Measurements from ENCODE around the gene FNDC1. TPM values are rescaled to one million over a fixed set of nuclear protein-coding genes. Genes with fewer than 3 reads are reported as not detected.

The FNDC1 gene
- total RNA-seq, 6 experiments from 2014 or later = 0.02 to 2.7 (median 0.85) TPM

- no peaks in the 10 kb centered on the region for H3K9me3 ChIP-seq
- no peaks in the 10 kb centered on the region for H3K36me3 ChIP-seq
- intact Hi-C loops (cut with DNase I) = no loop called here
- H3K27ac ChIP-seq = no peak overlapping the region
- DNase-seq (no peak), ATAC-seq (no peak)
- no peaks in the 10 kb centered on the region for H3K4me1 ChIP-seq
- H3K27me3 ChIP-seq = no peaks in the 10 kb centered on the region
- no peak overlapping the region for H3K4me3 ChIP-seq
- 53% methylated on average over 2 of the region's 2 CpGs for WGBS (ENCODE audit: insufficient coverage, low coverage, low lambda C conversion rate, missing lambda C conversion rate)
- no peak for TF ChIP-seq POLR2A (IDR thresholded peaks at IDR 0.05)
- TF ChIP-seq, protein P1, sequence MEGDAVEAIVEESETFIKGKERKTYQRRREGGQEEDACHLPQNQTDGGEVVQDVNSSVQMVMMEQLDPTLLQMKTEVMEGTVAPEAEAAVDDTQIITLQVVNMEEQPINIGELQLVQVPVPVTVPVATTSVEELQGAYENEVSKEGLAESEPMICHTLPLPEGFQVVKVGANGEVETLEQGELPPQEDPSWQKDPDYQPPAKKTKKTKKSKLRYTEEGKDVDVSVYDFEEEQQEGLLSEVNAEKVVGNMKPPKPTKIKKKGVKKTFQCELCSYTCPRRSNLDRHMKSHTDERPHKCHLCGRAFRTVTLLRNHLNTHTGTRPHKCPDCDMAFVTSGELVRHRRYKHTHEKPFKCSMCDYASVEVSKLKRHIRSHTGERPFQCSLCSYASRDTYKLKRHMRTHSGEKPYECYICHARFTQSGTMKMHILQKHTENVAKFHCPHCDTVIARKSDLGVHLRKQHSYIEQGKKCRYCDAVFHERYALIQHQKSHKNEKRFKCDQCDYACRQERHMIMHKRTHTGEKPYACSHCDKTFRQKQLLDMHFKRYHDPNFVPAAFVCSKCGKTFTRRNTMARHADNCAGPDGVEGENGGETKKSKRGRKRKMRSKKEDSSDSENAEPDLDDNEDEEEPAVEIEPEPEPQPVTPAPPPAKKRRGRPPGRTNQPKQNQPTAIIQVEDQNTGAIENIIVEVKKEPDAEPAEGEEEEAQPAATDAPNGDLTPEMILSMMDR (IDR thresholded peaks at IDR 0.05) = no peak
Observed at GRCh38 chr6:159157431-159157830, 11.8 kb upstream of the FNDC1 start.

- no peak for TF ChIP-seq POLR2A (IDR thresholded peaks at IDR 0.05)
- TF ChIP-seq, protein P1 (IDR thresholded peaks at IDR 0.05) = no peak
- no peaks in the 10 kb centered on the region for H3K4me1 ChIP-seq
- H3K4me3 ChIP-seq = no peak overlapping the region
- no peak for ATAC-seq
- H3K36me3 ChIP-seq = no peaks in the 10 kb centered on the region
- no peak for DNase-seq
- WGBS (ENCODE audit: insufficient coverage, low coverage, low lambda C conversion rate, missing lambda C conversion rate) = 37% methylated on average over 3 of the region's 3 CpGs
- H3K27ac ChIP-seq = no peak overlapping the region
- no peaks in the 10 kb centered on the region for H3K9me3 ChIP-seq
- intact Hi-C loops (cut with DNase I) = no loop called here
- H3K27me3 ChIP-seq = no peaks in the 10 kb centered on the region
Observed at GRCh38 chr6:159161839-159162238, 7.4 kb upstream of the FNDC1 start.

GRCh38 chr6:159163901-159164370 lies 5.3 kb upstream of the FNDC1 start:
- Histone ChIP-seq H3K9me3 (no peaks in the 10 kb centered on the region), H3K27ac (no peak overlapping the region), H3K36me3 (no peaks in the 10 kb centered on the region), H3K4me3 (no peak overlapping the region), H3K4me1 (no peaks in the 10 kb centered on the region), H3K27me3 (no peaks in the 10 kb centered on the region)
- TF ChIP-seq POLR2A (IDR thresholded peaks at IDR 0.05) = no peak
- TF ChIP-seq, protein P1 (IDR thresholded peaks at IDR 0.05) = no peak
- WGBS (ENCODE audit: insufficient coverage, low coverage, low lambda C conversion rate, missing lambda C conversion rate) = 76% methylated on average over 2 of the region's 5 CpGs
- ATAC-seq = no peak
- intact Hi-C loops (cut with DNase I) = no loop called here
- no peak for DNase-seq

- ATAC-seq = peak; percentile 81 to 89 (median 85)
- H3K4me3 ChIP-seq = peak overlapping the region in 1 of 3 donors; percentile 27
- no peak overlapping the region for H3K27ac ChIP-seq
Observed at GRCh38 chr6:159168536-159169192, 536 bp upstream of the FNDC1 start.

More at GRCh38 chr6:159168536-159169192, 536 bp upstream of the FNDC1 start:
- intact Hi-C loops (cut with DNase I) = no loop called here
- WGBS (ENCODE audit: insufficient coverage, low coverage, low lambda C conversion rate, missing lambda C conversion rate) = 7% methylated on average over 24 of the region's 43 CpGs
- TF ChIP-seq, protein P1 (IDR thresholded peaks at IDR 0.05) = peak in 2 of 4 donors; percentile 17 to 34
- no peak for TF ChIP-seq POLR2A (IDR thresholded peaks at IDR 0.05)
- no peaks in the 10 kb centered on the region for H3K9me3 ChIP-seq
- no peaks in the 10 kb centered on the region for H3K36me3 ChIP-seq
- DNase-seq = peak; percentile 58 to 69 (median 67)
- H3K27me3 ChIP-seq = peaks cover 5 to 6% of the 10 kb centered on the region in 2 donors
- peaks cover 0 to 5% (median 0%) of the 10 kb centered on the region in 4 donors for H3K4me1 ChIP-seq
